Trophoblast cell (in vitro differentiated cells and primary cell): ENCODE measurements around the gene SLC9A4.
"Not testable (repeated sequence)": the region's sequence is repeated elsewhere in the genome, so short reads cannot be mapped to it uniquely, and the experiment has no call there.

Source experiments
- DNase-seq, 2 donors: peaks; one replicate each; pipeline ENCODE4 v3.0.0-alpha.2; 2016
- H2AFZ ChIP-seq: 2 replicates; pipeline ENCODE4 v1.6.1; 2013; ENCODE audit warnings: low read length, moderate library complexity, mild to moderate bottlenecking; ENCODE audit not compliant: insufficient read depth, poor library complexity
- H2AK5ac ChIP-seq: 2 replicates; pipeline ENCODE4 v1.6.1; 2013; ENCODE audit warnings: mild to moderate bottlenecking, low read length
- H2BK120ac ChIP-seq: 2 replicates; pipeline ENCODE4 v1.6.1; 2013; ENCODE audit warnings: low read length, mild to moderate bottlenecking, moderate library complexity; ENCODE audit not compliant: insufficient read depth, poor library complexity
- H2BK12ac ChIP-seq: 2 replicates; pipeline ENCODE4 v1.6.1; 2013; ENCODE audit warnings: mild to moderate bottlenecking, low read length, moderate library complexity
- H2BK5ac ChIP-seq: 2 replicates; pipeline ENCODE4 v1.6.1; 2013; ENCODE audit warnings: low read length, low read depth, moderate library complexity, mild to moderate bottlenecking; ENCODE audit not compliant: poor library complexity
- H3K14ac ChIP-seq: 2 replicates; pipeline ENCODE4 v1.6.1; 2013; ENCODE audit warnings: mild to moderate bottlenecking, low read length
- H3K18ac ChIP-seq: 2 replicates; pipeline ENCODE4 v1.6.1; 2013; ENCODE audit warnings: mild to moderate bottlenecking, low read length
- H3K23ac ChIP-seq: 2 replicates; pipeline ENCODE4 v1.6.1; 2013; ENCODE audit warnings: low read length
- H3K27ac ChIP-seq: 2 replicates; pipeline ENCODE4 v1.5.1; 2013; ENCODE audit warnings: low read depth, mild to moderate bottlenecking, inconsistent platforms, low read length, moderate library complexity
- H3K27me3 ChIP-seq: 2 replicates; pipeline ENCODE4 v1.6.1; 2013; ENCODE audit warnings: inconsistent platforms, mild to moderate bottlenecking, low read length, moderate library complexity; ENCODE audit not compliant: insufficient read depth
- H3K36me3 ChIP-seq, 2 experiments: 1 replicate in 1 of 2; 2 replicates in 1 of 2; pipeline ENCODE4 v1.6.1; 2013; ENCODE audit warnings: low read length in 2 of 2, mild to moderate bottlenecking in 2 of 2, moderate library complexity in 1 of 2; ENCODE audit not compliant: insufficient read depth in 2 of 2, control insufficient read depth in 1 of 2
- H3K4ac ChIP-seq: 2 replicates; pipeline ENCODE4 v1.6.1; 2013; ENCODE audit warnings: low read depth, mild to moderate bottlenecking, low read length, moderate library complexity
- H3K4me1 ChIP-seq, 2 experiments: 1 replicate in 1 of 2; 2 replicates in 1 of 2; pipeline ENCODE4 v1.6.1; 2013; ENCODE audit warnings: low read length in 2 of 2, mild to moderate bottlenecking in 2 of 2, moderate library complexity in 1 of 2; ENCODE audit not compliant: insufficient read depth in 2 of 2, control insufficient read depth in 1 of 2
- H3K4me2 ChIP-seq: 2 replicates; pipeline ENCODE4 v1.6.1; 2013; ENCODE audit warnings: inconsistent platforms, mild to moderate bottlenecking, low read length, moderate library complexity
- H3K4me3 ChIP-seq: 2 replicates; pipeline ENCODE4 v1.5.1; 2013; ENCODE audit warnings: mild to moderate bottlenecking, low read depth, low read length, inconsistent platforms
- H3K79me1 ChIP-seq: one replicate; pipeline ENCODE4 v1.6.1; 2013; ENCODE audit warnings: low read length
- H3K79me2 ChIP-seq: 2 replicates; pipeline ENCODE4 v1.6.1; 2013; ENCODE audit warnings: low read length, mild to moderate bottlenecking; ENCODE audit not compliant: control insufficient read depth, insufficient read depth, poor library complexity
- H3K9ac ChIP-seq: 2 replicates; pipeline ENCODE4 v1.6.1; 2013; ENCODE audit warnings: mild to moderate bottlenecking, low read length
- H3K9me3 ChIP-seq: 2 replicates; pipeline ENCODE4 v1.6.1; 2013; ENCODE audit warnings: low read depth, mild to moderate bottlenecking, control low read depth, inconsistent platforms, low read length; ENCODE audit not compliant: insufficient read depth
- H4K12ac ChIP-seq: 2 replicates; pipeline ENCODE4 v1.6.1; 2013; ENCODE audit warnings: low read depth, mild to moderate bottlenecking, low read length, moderate library complexity
- H4K8ac ChIP-seq: 2 replicates; pipeline ENCODE4 v1.6.1; 2013; ENCODE audit warnings: low read depth, mild to moderate bottlenecking, low read length, moderate library complexity
- H4K91ac ChIP-seq: one replicate; pipeline ENCODE4 v1.6.1; 2013; ENCODE audit warnings: low read depth, mild to moderate bottlenecking, low read length, moderate library complexity
- WGBS: extraction: QIAGEN DNeasy Blood & Tissue Kit; methylation state at CpG from one replicate; pipeline ENCODE4 v1.1.7; 2013; ENCODE audit warnings: missing lambda C conversion rate; ENCODE audit not compliant: insufficient read length, insufficient coverage; ENCODE audit errors: extremely low coverage; 5-methylcytosine and 5-hydroxymethylcytosine counted together

The SLC9A4 gene

DNA sequence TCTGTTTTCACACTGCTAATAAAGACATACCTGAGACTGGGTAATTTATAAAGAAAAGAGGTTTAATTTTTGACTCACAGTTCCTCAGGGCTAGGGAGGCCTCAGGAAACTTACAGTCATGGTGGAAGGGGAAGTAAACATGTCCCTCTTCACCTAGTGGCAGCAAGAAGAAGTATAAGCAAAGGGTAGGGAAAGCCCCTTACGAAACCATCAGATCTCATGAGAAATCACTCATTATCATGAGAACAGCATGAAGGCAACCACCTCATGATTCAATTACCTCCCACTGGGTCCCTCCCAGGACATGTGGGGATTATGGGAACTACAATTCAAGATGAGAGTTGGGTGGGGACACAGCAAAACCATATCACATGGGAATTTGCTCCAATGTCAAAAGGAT, 89.5 kb downstream of the SLC9A4 start:
- H4K12ac ChIP-seq, H3K4me3 ChIP-seq, H3K4me1 ChIP-seq, H3K14ac ChIP-seq, H3K36me3 ChIP-seq, H4K8ac ChIP-seq, H3K79me2 ChIP-seq, H3K18ac ChIP-seq, H4K91ac ChIP-seq, H3K9ac ChIP-seq, H3K27ac ChIP-seq, H3K4ac ChIP-seq, H3K23ac ChIP-seq, H3K9me3 ChIP-seq, H2BK5ac ChIP-seq, H2BK12ac ChIP-seq, DNase-seq, H2AFZ ChIP-seq, H3K4me2 ChIP-seq, H3K27me3 ChIP-seq, H3K79me1 ChIP-seq, H2AK5ac ChIP-seq, H2BK120ac ChIP-seq: not testable (repeated sequence)
- WGBS = no CpG with 5 or more reads among the region's 1 CpG

DNA sequence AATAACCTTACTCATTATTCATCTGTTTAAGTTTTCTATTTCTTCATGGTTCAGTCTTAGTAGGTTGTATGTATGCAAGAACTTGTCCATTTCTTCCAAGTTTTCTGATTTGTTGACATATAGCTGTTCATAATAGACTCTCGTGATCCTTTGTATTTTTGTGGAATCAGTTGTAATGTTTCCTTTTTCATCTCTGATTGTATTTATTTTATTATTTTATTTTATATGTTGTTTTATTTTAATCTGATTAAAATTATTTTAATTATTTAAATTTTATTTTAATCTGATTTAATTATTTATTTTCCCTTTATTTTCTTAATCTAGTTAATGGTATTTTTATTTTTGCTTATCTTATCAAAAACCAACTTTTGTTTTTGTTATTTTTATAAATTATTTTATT, 102.9 kb downstream of the SLC9A4 start:
- no peaks in the 10 kb centered on the region for H3K79me1 ChIP-seq
- no peaks in the 10 kb centered on the region for H3K27me3 ChIP-seq
- no peak overlapping the region for H3K23ac ChIP-seq
- H3K9ac ChIP-seq = no peak overlapping the region
- whole genome bisulfite sequencing = no CpG with 5 or more reads among the region's 1 CpG
- H3K4me3 ChIP-seq = no peak overlapping the region
- H4K12ac ChIP-seq = no peak overlapping the region
- no peak overlapping the region for H3K4ac ChIP-seq
- no peak overlapping the region for H3K27ac ChIP-seq
- H4K91ac ChIP-seq = no peak overlapping the region
- H2BK12ac ChIP-seq = no peak overlapping the region
- no peaks in the 10 kb centered on the region for H3K4me1 ChIP-seq
- H3K36me3 ChIP-seq = no peaks in the 10 kb centered on the region
- no peak for DNase-seq
- H2BK120ac ChIP-seq = no peak overlapping the region
- H3K4me2 ChIP-seq = no peak overlapping the region
- no peak overlapping the region for H2AK5ac ChIP-seq
- no peak overlapping the region for H3K14ac ChIP-seq
- no peak overlapping the region for H2BK5ac ChIP-seq
- no peak overlapping the region for H3K18ac ChIP-seq
- no peaks in the 10 kb centered on the region for H3K79me2 ChIP-seq
- no peak overlapping the region for H4K8ac ChIP-seq
- H3K9me3 ChIP-seq = no peaks in the 10 kb centered on the region
- no peak overlapping the region for H2AFZ ChIP-seq

DNA sequence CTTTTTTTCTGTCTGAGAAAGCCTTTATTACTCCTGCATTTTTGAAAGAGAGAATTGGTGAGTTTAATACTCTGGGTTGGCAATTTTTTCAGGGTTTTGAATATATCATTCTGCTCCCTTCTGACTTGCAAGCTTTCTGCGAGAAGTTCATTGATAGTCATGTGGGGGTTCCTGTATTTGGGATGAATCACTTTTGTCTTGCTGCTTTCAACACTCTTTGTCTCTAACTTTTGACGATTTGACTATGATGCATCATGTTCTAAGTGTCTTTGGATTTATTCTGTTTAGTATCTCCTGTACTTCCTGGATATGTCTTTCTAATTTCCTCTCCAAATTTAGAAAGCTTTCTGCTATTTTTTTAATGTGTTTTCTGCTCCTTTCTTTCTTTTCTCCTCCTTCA, 105.3 kb downstream of the SLC9A4 start:
- H3K36me3 ChIP-seq = no peaks in the 10 kb centered on the region

DNA sequence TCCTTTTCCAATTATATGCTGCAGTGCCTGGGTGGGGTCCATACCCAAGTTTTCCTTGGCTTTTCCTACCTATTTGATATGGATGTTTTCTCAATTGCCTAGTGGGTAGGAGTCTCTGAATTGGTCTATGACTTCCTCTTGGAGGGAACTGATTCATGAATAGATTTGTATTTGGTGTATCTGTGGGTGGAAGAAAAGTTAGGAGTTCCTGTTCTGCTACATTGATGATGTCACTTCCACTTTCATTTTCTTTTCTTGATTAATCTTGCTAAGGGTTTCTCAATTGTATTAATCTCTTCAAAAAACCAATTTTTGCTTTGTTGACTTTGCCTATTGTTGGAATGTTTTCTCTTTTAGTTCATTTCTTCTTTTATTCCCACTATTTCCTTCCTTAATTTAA, 108.9 kb downstream of the SLC9A4 start:
- H3K79me1 ChIP-seq = no peaks in the 10 kb centered on the region
- H2AFZ ChIP-seq = no peak overlapping the region
- H3K14ac ChIP-seq = no peak overlapping the region
- H3K4me3 ChIP-seq = no peak overlapping the region
- no peak overlapping the region for H2BK12ac ChIP-seq
- H4K91ac ChIP-seq = no peak overlapping the region
- no peak overlapping the region for H2AK5ac ChIP-seq
- no peak overlapping the region for H3K23ac ChIP-seq
- no peak overlapping the region for H2BK5ac ChIP-seq
- H3K4me2 ChIP-seq = no peak overlapping the region
- no peak for DNase-seq
- H3K27me3 ChIP-seq = no peaks in the 10 kb centered on the region
- H3K79me2 ChIP-seq = no peaks in the 10 kb centered on the region
- H3K36me3 ChIP-seq = no peaks in the 10 kb centered on the region
- no peaks in the 10 kb centered on the region for H3K9me3 ChIP-seq
- no peak overlapping the region for H3K18ac ChIP-seq
- H3K4ac ChIP-seq = no peak overlapping the region
- no peak overlapping the region for H2BK120ac ChIP-seq
- no peak overlapping the region for H4K12ac ChIP-seq
- H4K8ac ChIP-seq = no peak overlapping the region
- H3K4me1 ChIP-seq = no peaks in the 10 kb centered on the region
- no peak overlapping the region for H3K27ac ChIP-seq
- H3K9ac ChIP-seq = no peak overlapping the region

More for the DNA sequence above, 105.3 kb downstream of the SLC9A4 start:
- no peak overlapping the region for H2AK5ac ChIP-seq
- no peak overlapping the region for H2BK12ac ChIP-seq
- no peaks in the 10 kb centered on the region for H3K9me3 ChIP-seq
- H2BK120ac ChIP-seq = no peak overlapping the region
- no peaks in the 10 kb centered on the region for H3K79me1 ChIP-seq
- no peaks in the 10 kb centered on the region for H3K79me2 ChIP-seq
- no peak overlapping the region for H3K18ac ChIP-seq
- H2BK5ac ChIP-seq = no peak overlapping the region
- no CpG with 5 or more reads among the region's 2 CpGs for WGBS
- DNase-seq = no peak
- no peak overlapping the region for H3K14ac ChIP-seq
- no peak overlapping the region for H3K27ac ChIP-seq
- no peak overlapping the region for H2AFZ ChIP-seq
- H3K4ac ChIP-seq = no peak overlapping the region
- H3K4me2 ChIP-seq = no peak overlapping the region
- no peaks in the 10 kb centered on the region for H3K4me1 ChIP-seq
- no peak overlapping the region for H3K23ac ChIP-seq
- no peak overlapping the region for H3K9ac ChIP-seq
- H4K12ac ChIP-seq = no peak overlapping the region
- H4K91ac ChIP-seq = no peak overlapping the region
- H4K8ac ChIP-seq = no peak overlapping the region
- H3K27me3 ChIP-seq = no peaks in the 10 kb centered on the region
- H3K4me3 ChIP-seq = no peak overlapping the region

DNA sequence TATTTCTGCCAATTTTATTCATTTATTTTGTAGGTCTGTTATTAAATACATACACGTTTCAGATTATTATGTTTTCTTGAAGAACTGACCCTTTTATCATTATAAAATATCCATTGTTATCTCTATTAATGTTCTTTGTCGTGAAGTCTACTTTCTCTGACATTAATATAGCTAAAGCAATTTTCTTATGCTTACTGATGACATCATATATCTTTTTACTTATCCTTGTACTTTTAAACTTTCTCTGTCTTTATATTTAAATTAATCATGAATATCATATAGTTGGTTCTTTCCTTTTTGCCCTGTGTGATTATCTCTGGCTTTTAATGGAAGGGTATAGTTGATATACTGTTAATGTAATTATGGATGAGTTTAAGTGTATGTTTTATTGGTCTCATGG, 109.8 kb downstream of the SLC9A4 start:
- Histone ChIP-seq H2BK120ac (no peak overlapping the region), H2AK5ac (no peak overlapping the region), H3K36me3 (no peaks in the 10 kb centered on the region), H3K4me1 (no peaks in the 10 kb centered on the region), H3K9me3 (no peaks in the 10 kb centered on the region), H2AFZ (no peak overlapping the region), H3K9ac (no peak overlapping the region), H3K4ac (no peak overlapping the region), H2BK5ac (no peak overlapping the region), H4K8ac (no peak overlapping the region), H3K27me3 (no peaks in the 10 kb centered on the region), H3K79me1 (no peaks in the 10 kb centered on the region), H3K27ac (no peak overlapping the region), H3K18ac (no peak overlapping the region), H3K23ac (no peak overlapping the region), H3K4me3 (no peak overlapping the region), H2BK12ac (no peak overlapping the region), H3K14ac (no peak overlapping the region), H3K4me2 (no peak overlapping the region), H4K91ac (no peak overlapping the region), H4K12ac (no peak overlapping the region), H3K79me2 (no peaks in the 10 kb centered on the region)
- no peak for DNase-seq
- WGBS = no CpG with 5 or more reads among the region's 2 CpGs
